TTC549 (cell line): ENCODE results near the gene SMIM24.
"Not testable (repeated sequence)": the region's sequence is repeated elsewhere in the genome, so short reads cannot be mapped to it uniquely, and the experiment has no call there.

Source experiments
- FAIRE-seq: peaks from 2 replicates; lab custom pipeline; 2012; peaks lifted over from hg19 to GRCh38; lab: Jason Lieb, UNC

SMIM24 gene

GRCh38 chr19:3431760-3432397 lies 48.4 kb downstream of the SMIM24 start:
- FAIRE-seq: no peak

GRCh38 chr19:3430366-3430680 lies 50.0 kb downstream of the SMIM24 start:
- not testable (repeated sequence) for FAIRE-seq

- no peak for FAIRE-seq
Measured at GRCh38 chr19:3426433-3426832, 53.9 kb downstream of the SMIM24 start.
